IPS-NIHi11 (cell line): Measurements from ENCODE around the gene BBOX1.
"Not testable (repeated sequence)": the region's sequence is repeated elsewhere in the genome, so short reads cannot be mapped to it uniquely, and the experiment has no call there.

Experiments used
- DNase-seq: peaks from one replicate; pipeline ENCODE4 v3.0.0; 2012; ENCODE audit warnings: mixed read lengths, low spot score

The BBOX1 gene

GRCh38 chr11:27040302-27041115 is at the start of gene BBOX1:
Gene BBOX1, plus strand, starts transcription at chr11:27040815. Its CDS starts 14,616 bp downstream, at chr11:27055431.
- DNase-seq: no peak

GRCh38 chr11:26992031-26992541 is 48.5 kb upstream of the BBOX1 start:
- no peak for DNase-seq

- peak; percentile 68 for DNase-seq
These were observed 46.6 kb upstream of the BBOX1 start, which contains the start of gene FIBIN for GRCh38 chr11:26993965-26994457. Gene FIBIN, plus strand, starts transcription at chr11:26994112. Its CDS starts 415 bp downstream, at chr11:26994527.

- no peak for DNase-seq
These were observed 46.0 kb upstream of the BBOX1 start for GRCh38 chr11:26994631-26995095.

- DNase-seq: no peak
These were observed 44.7 kb upstream of the BBOX1 start for GRCh38 chr11:26995701-26996460.

- no peak for DNase-seq
These were observed 43.2 kb upstream of the BBOX1 start for GRCh38 chr11:26997378-26997777.

GRCh38 chr11:27001136-27001730 is 39.4 kb upstream of the BBOX1 start:
- DNase-seq: not testable (repeated sequence)

- DNase-seq: no peak
These were observed 38.2 kb upstream of the BBOX1 start for GRCh38 chr11:27002431-27002830.

GRCh38 chr11:27002838-27003237 is 37.8 kb upstream of the BBOX1 start:
- no peak for DNase-seq

- no peak for DNase-seq
These were observed 36.5 kb upstream of the BBOX1 start for GRCh38 chr11:27004103-27004502.

- DNase-seq: no peak
These were observed 31.6 kb upstream of the BBOX1 start for GRCh38 chr11:27008811-27009535.

GRCh38 chr11:27011560-27012233 is 28.9 kb upstream of the BBOX1 start:
- no peak for DNase-seq

GRCh38 chr11:27012234-27012921 is 28.2 kb upstream of the BBOX1 start:
- DNase-seq: no peak

- DNase-seq: no peak
These were observed 26.7 kb upstream of the BBOX1 start for GRCh38 chr11:27013781-27014361.

GRCh38 chr11:27018902-27019529 is 21.6 kb upstream of the BBOX1 start:
- no peak for DNase-seq

GRCh38 chr11:27020751-27021150 is 19.9 kb upstream of the BBOX1 start:
- DNase-seq: no peak

- DNase-seq: no peak
These were observed 17.9 kb upstream of the BBOX1 start for GRCh38 chr11:27022659-27023251.

GRCh38 chr11:27024865-27025264 is 15.8 kb upstream of the BBOX1 start:
- DNase-seq: no peak
